ENCODE results near the gene BABAM1. TPM values are rescaled to one million over a fixed set of nuclear protein-coding genes. Genes with fewer than 3 reads are reported as not detected.

The BABAM1 gene
- total RNA-seq, 1 donor from 2014 or later: 67.9 TPM

- H3K27ac ChIP-seq: peak overlapping the region; percentile 94
- H3K4me3 ChIP-seq: peak overlapping the region; percentile 90
- H3K4me1 ChIP-seq: peaks cover 34% of the 10 kb centered on the region
- H3K36me3 ChIP-seq: no peaks in the 10 kb centered on the region
- intact Hi-C loops (cut with DNase I): no loop called here
- ATAC-seq: no peak
- TF ChIP-seq CTCF (IDR thresholded peaks at IDR 0.05): no peak
- peak; percentile 79 for DNase-seq
- no peaks in the 10 kb centered on the region for H3K27me3 ChIP-seq
- H3K9me3 ChIP-seq: no peaks in the 10 kb centered on the region
Measured at GRCh38 chr19:17304386-17305215, 37.4 kb downstream of the BABAM1 start.

DNA sequence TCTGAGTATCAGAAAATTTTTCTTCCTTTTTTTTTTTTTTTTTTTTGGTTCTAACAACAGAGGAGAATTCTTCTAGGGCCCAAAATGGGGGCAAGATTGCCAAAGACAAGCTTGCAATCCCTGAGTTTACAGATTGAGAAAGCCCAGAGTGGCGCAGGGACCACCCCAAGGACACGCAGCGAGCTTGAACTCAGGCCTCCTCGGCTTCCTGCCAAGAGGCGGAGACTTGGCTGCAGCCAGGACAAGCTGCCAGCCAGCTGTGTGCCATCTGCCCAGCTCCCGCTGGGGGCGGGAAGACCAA, 37.9 kb downstream of the BABAM1 start:
- TF ChIP-seq CTCF (IDR thresholded peaks at IDR 0.05): no peak
- Histone ChIP-seq H3K27ac (peak overlapping the region; percentile 94), H3K4me1 (peaks cover 37% of the 10 kb centered on the region), H3K36me3 (no peaks in the 10 kb centered on the region), H3K27me3 (no peaks in the 10 kb centered on the region), H3K9me3 (no peaks in the 10 kb centered on the region), H3K4me3 (peak overlapping the region; percentile 90)
- no peak for ATAC-seq
- no peak for DNase-seq
- intact Hi-C loops (cut with DNase I): no loop called here

GRCh38 chr19:17305517-17306284, 38.5 kb downstream of the BABAM1 start, which contains the start of gene MRPL34:
TSS of gene MRPL34 (plus strand) at chr19:17305872. CDS start at chr19:17305893, 21 bp downstream.
- TF ChIP-seq CTCF (IDR thresholded peaks at IDR 0.05): peak; percentile 89
- Histone ChIP-seq H3K9me3 (no peaks in the 10 kb centered on the region), H3K4me1 (peaks cover 43% of the 10 kb centered on the region), H3K27ac (peak within 1 kb of the TSS; percentile 94), H3K4me3 (peak within 1 kb of the TSS; percentile 90), H3K36me3 (no peaks in the 10 kb centered on the region), H3K27me3 (no peaks in the 10 kb centered on the region)
- peak; percentile 75 for ATAC-seq
- intact Hi-C loops (cut with DNase I): no loop called here
- DNase-seq: peak; percentile 99

GRCh38 chr19:17306285-17306714, 39.1 kb downstream of the BABAM1 start:
- Histone ChIP-seq H3K36me3 (no peaks in the 10 kb centered on the region), H3K4me1 (peaks cover 49% of the 10 kb centered on the region), H3K27ac (peak overlapping the region; percentile 94), H3K4me3 (peak overlapping the region; percentile 90), H3K27me3 (no peaks in the 10 kb centered on the region), H3K9me3 (no peaks in the 10 kb centered on the region)
- intact Hi-C loops (cut with DNase I): no loop called here
- TF ChIP-seq CTCF (IDR thresholded peaks at IDR 0.05): no peak
- DNase-seq: no peak
- ATAC-seq: no peak

GRCh38 chr19:17307876-17308377, 40.7 kb downstream of the BABAM1 start:
- TF ChIP-seq CTCF (IDR thresholded peaks at IDR 0.05): no peak
- H3K4me1 ChIP-seq: peaks cover 44% of the 10 kb centered on the region
- no peaks in the 10 kb centered on the region for H3K27me3 ChIP-seq
- no peak overlapping the region for H3K4me3 ChIP-seq
- ATAC-seq (no peak), DNase-seq (no peak)
- intact Hi-C loops (cut with DNase I): no loop called here
- H3K9me3 ChIP-seq: no peaks in the 10 kb centered on the region
- no peak overlapping the region for H3K27ac ChIP-seq
- no peaks in the 10 kb centered on the region for H3K36me3 ChIP-seq

All from upper lobe of right lung (tissue), 1 donor.